Measurements from ENCODE around the gene DDOST.

Gene DDOST

GRCh38 chr1:20625176-20626097 is 35.7 kb downstream of the DDOST start:
- TF ChIP-seq CTCF (IDR thresholded peaks at IDR 0.05; ENCODE audit: low read depth, low read length, poor library complexity, severe bottlenecking) (no peak), EZH2phosphoT487 (IDR thresholded peaks at IDR 0.05; ENCODE audit: borderline replicate concordance, low read length) (no peak)
- Histone ChIP-seq H3K36me3 (ENCODE audit: control insufficient read depth, low read length) (no peaks in the 10 kb centered on the region), H3K4me3 (ENCODE audit: low read length) (no peak overlapping the region), H3K79me2 (ENCODE audit: control insufficient read depth, low read length) (no peaks in the 10 kb centered on the region), H3K27ac (ENCODE audit: low read depth, low read length) (no peak overlapping the region), H4K20me1 (ENCODE audit: control insufficient read depth, insufficient read depth, low read depth, low read length) (no peaks in the 10 kb centered on the region), H3K9me2 (replicated peaks; ENCODE audit: control insufficient read depth, low read length) (no peaks in the 10 kb centered on the region), H3F3A (ENCODE audit: control insufficient read depth, insufficient read depth) (no peaks in the 10 kb centered on the region), H3K4me1 (ENCODE audit: control insufficient read depth, low read length) (no peaks in the 10 kb centered on the region), H3K27me3 (ENCODE audit: control insufficient read depth, low read length) (peaks cover 9% of the 10 kb centered on the region), H3K9me3 (ENCODE audit: control insufficient read depth, insufficient read depth, low read length) (no peaks in the 10 kb centered on the region), H3K4me2 (ENCODE audit: low read length) (no peak overlapping the region)

DNA sequence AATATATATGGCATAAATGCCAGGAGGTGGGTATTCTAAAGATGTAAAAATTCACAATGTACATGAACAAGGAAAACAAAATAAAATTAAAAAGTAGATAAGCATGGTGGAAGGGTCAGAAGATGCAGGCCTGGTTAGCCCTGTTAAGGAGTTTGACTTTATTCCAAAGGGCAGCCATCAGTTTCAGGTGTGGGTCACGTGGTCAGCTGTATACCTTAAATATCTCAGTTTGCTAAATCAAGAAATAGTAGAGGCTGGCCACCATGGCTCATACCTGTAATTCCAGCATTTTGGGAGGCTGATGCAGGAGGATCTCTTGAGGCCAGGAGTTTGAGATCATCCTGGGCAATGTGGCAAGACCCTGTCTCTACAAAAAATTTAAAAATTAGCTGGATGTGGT is 36.5 kb downstream of the DDOST start:
- Histone ChIP-seq H3K4me2 (ENCODE audit: low read length) (no peak overlapping the region), H3K27ac (ENCODE audit: low read depth, low read length) (no peak overlapping the region), H3K36me3 (ENCODE audit: control insufficient read depth, low read length) (no peaks in the 10 kb centered on the region), H3F3A (ENCODE audit: control insufficient read depth, insufficient read depth) (no peaks in the 10 kb centered on the region), H3K27me3 (ENCODE audit: control insufficient read depth, low read length) (peaks cover 6% of the 10 kb centered on the region), H3K9me3 (ENCODE audit: control insufficient read depth, insufficient read depth, low read length) (no peaks in the 10 kb centered on the region), H3K4me3 (ENCODE audit: low read length) (no peak overlapping the region), H3K4me1 (ENCODE audit: control insufficient read depth, low read length) (no peaks in the 10 kb centered on the region), H3K79me2 (ENCODE audit: control insufficient read depth, low read length) (no peaks in the 10 kb centered on the region), H4K20me1 (ENCODE audit: control insufficient read depth, insufficient read depth, low read depth, low read length) (no peaks in the 10 kb centered on the region), H3K9me2 (replicated peaks; ENCODE audit: control insufficient read depth, low read length) (no peaks in the 10 kb centered on the region)
- TF ChIP-seq CTCF (IDR thresholded peaks at IDR 0.05; ENCODE audit: low read depth, low read length, poor library complexity, severe bottlenecking) (no peak), EZH2phosphoT487 (IDR thresholded peaks at IDR 0.05; ENCODE audit: borderline replicate concordance, low read length) (no peak)

- no peaks in the 10 kb centered on the region for H3K79me2 ChIP-seq (ENCODE audit: control insufficient read depth, low read length)
- no peak overlapping the region for H3K4me3 ChIP-seq (ENCODE audit: low read length)
- H3K4me2 ChIP-seq (ENCODE audit: low read length) = no peak overlapping the region
- no peaks in the 10 kb centered on the region for H3K9me3 ChIP-seq (ENCODE audit: control insufficient read depth, insufficient read depth, low read length)
- H3F3A ChIP-seq (ENCODE audit: control insufficient read depth, insufficient read depth) = no peaks in the 10 kb centered on the region
- H3K9me2 ChIP-seq (replicated peaks; ENCODE audit: control insufficient read depth, low read length) = no peaks in the 10 kb centered on the region
- H3K27me3 ChIP-seq (ENCODE audit: control insufficient read depth, low read length) = no peaks in the 10 kb centered on the region
- no peak overlapping the region for H3K27ac ChIP-seq (ENCODE audit: low read depth, low read length)
- H3K4me1 ChIP-seq (ENCODE audit: control insufficient read depth, low read length) = no peaks in the 10 kb centered on the region
- no peaks in the 10 kb centered on the region for H4K20me1 ChIP-seq (ENCODE audit: control insufficient read depth, insufficient read depth, low read depth, low read length)
- no peaks in the 10 kb centered on the region for H3K36me3 ChIP-seq (ENCODE audit: control insufficient read depth, low read length)
- TF ChIP-seq EZH2phosphoT487 (IDR thresholded peaks at IDR 0.05; ENCODE audit: borderline replicate concordance, low read length) (no peak), CTCF (IDR thresholded peaks at IDR 0.05; ENCODE audit: low read depth, low read length, poor library complexity, severe bottlenecking) (no peak)
These were observed 40.2 kb downstream of the DDOST start for GRCh38 chr1:20621012-20621411.

Measured in DOHH2 (cell line).